ENCODE measurements around the gene SHISA8. TPM values are rescaled to one million over a fixed set of nuclear protein-coding genes. Genes with fewer than 3 reads are reported as not detected.

SHISA8 gene
- total and polyA plus RNA-seq, 4 experiments from 2014 or later, result not detected

- H3K36me3 Mint-ChIP-seq, result no peaks in the 10 kb centered on the region
- peaks cover 0 to 3% (median 0%) of the 10 kb centered on the region in 8 donors for H3K9me3 Mint-ChIP-seq
- ChIA-PET POLR2A (ENCODE audit: partially characterized antibody) (interaction anchor here (0.7 to 8.0 kb wide), 17 partner anchors 9 to 518 kb away, joined by 3 to 223 read pairs (median 6); partner anchors contain the start of genes CCDC134, CENPM, SHISA8 and SMDT1), CTCF (ENCODE audit: partially characterized antibody) (interaction anchor here (0.6 to 6.7 kb wide), 23 partner anchors 9 to 259 kb away, joined by 3 to 115 read pairs (median 4); partner anchors contain the start of genes CCDC134, CENPM and MEI1)
- H3K27me3 Mint-ChIP-seq, result no peaks in the 10 kb centered on the region
- Histone ChIP-seq H3K36me3 (ENCODE audit: insufficient read depth, low read length) (no peaks in the 10 kb centered on the region), H3K9me3 (ENCODE audit: control insufficient read depth in 1 of 2, low read length in 2 of 2) (no peaks in the 10 kb centered on the region), H3K4me1 (ENCODE audit: insufficient read depth, low read length) (peaks cover 15% of the 10 kb centered on the region), H3K27ac (ENCODE audit: low read depth, low read length) (no peak overlapping the region), H3K4me3 (ENCODE audit: low read length in 2 of 2) (peak overlapping the region in 1 of 2 donors; percentile 43), H3K27me3 (ENCODE audit: insufficient read depth, low read length) (no peaks in the 10 kb centered on the region)
- H3K4me1 Mint-ChIP-seq, result peaks cover 3 to 25% (median 9%) of the 10 kb centered on the region in 4 donors
- peak; percentile 73 to 82 (median 77) for DNase-seq
- H3K4me3 Mint-ChIP-seq, result peak overlapping the region; percentile 73 to 87 (median 82)
- peak overlapping the region; percentile 57 to 83 (median 71) for H3K27ac Mint-ChIP-seq
- intact Hi-C loops (cut with micrococcal nuclease), result loop anchor here (1.0 to 5.0 kb wide), 2 partner anchors 14 to 64 kb away; no protein-coding TSS in a partner anchor
Measured at GRCh38 chr22:41925783-41926460, 11.0 kb upstream of the SHISA8 start.

GRCh38 chr22:41923595-41924276, 8.9 kb upstream of the SHISA8 start:
- Histone ChIP-seq H3K27me3 (ENCODE audit: insufficient read depth, low read length) (no peaks in the 10 kb centered on the region), H3K9me3 (ENCODE audit: control insufficient read depth in 1 of 2, low read length in 2 of 2) (no peaks in the 10 kb centered on the region), H3K4me1 (ENCODE audit: insufficient read depth, low read length) (peaks cover 27% of the 10 kb centered on the region), H3K36me3 (ENCODE audit: insufficient read depth, low read length) (no peaks in the 10 kb centered on the region), H3K27ac (ENCODE audit: low read depth, low read length) (no peak overlapping the region), H3K4me3 (ENCODE audit: low read length in 2 of 2) (no peak overlapping the region)
- Mint-ChIP-seq H3K4me3 (no peak overlapping the region), H3K27ac (no peak overlapping the region), H3K36me3 (no peaks in the 10 kb centered on the region), H3K4me1 (peaks cover 4 to 32% (median 14%) of the 10 kb centered on the region in 4 donors), H3K9me3 (peaks cover 0 to 3% (median 0%) of the 10 kb centered on the region in 8 donors), H3K27me3 (no peaks in the 10 kb centered on the region)
- intact Hi-C loops (cut with micrococcal nuclease), result no loop called here
- ChIA-PET POLR2A (ENCODE audit: partially characterized antibody) (interaction anchor here (8.0 kb wide), 1 partner anchor 15 kb away, joined by 223 read pairs; no protein-coding TSS in a partner anchor), CTCF (ENCODE audit: partially characterized antibody) (interaction anchor here (4.9 to 6.7 kb wide), 2 partner anchors 14 to 226 kb away, joined by 22 to 115 read pairs; partner anchors contain the start of gene MEI1)
- no peak for DNase-seq

GRCh38 chr22:41922940-41923594, 8.2 kb upstream of the SHISA8 start:
- Histone ChIP-seq H3K9me3 (ENCODE audit: control insufficient read depth in 1 of 2, low read length in 2 of 2) (no peaks in the 10 kb centered on the region), H3K4me1 (ENCODE audit: insufficient read depth, low read length) (peaks cover 27% of the 10 kb centered on the region), H3K4me3 (ENCODE audit: low read length in 2 of 2) (no peak overlapping the region), H3K27me3 (ENCODE audit: insufficient read depth, low read length) (no peaks in the 10 kb centered on the region), H3K36me3 (ENCODE audit: insufficient read depth, low read length) (no peaks in the 10 kb centered on the region), H3K27ac (ENCODE audit: low read depth, low read length) (no peak overlapping the region)
- Mint-ChIP-seq H3K36me3 (no peaks in the 10 kb centered on the region), H3K9me3 (peaks cover 0 to 3% (median 0%) of the 10 kb centered on the region in 8 donors), H3K4me3 (peak overlapping the region in 1 of 8 donors; percentile 52), H3K27me3 (no peaks in the 10 kb centered on the region), H3K27ac (peak overlapping the region in 1 of 7 donors; percentile 30), H3K4me1 (peaks cover 7 to 32% (median 17%) of the 10 kb centered on the region in 4 donors)
- POLR2A ChIA-PET (ENCODE audit: partially characterized antibody), result interaction anchor here (8.0 kb wide), 1 partner anchor 16 kb away, joined by 223 read pairs; no protein-coding TSS in a partner anchor
- intact Hi-C loops (cut with micrococcal nuclease), result no loop called here
- no peak for DNase-seq
- CTCF ChIA-PET (ENCODE audit: partially characterized antibody), result interaction anchor here (4.9 to 6.7 kb wide), 2 partner anchors 15 to 225 kb away, joined by 22 to 115 read pairs; partner anchors contain the start of gene MEI1

GRCh38 chr22:41922328-41922727, 7.5 kb upstream of the SHISA8 start:
- Mint-ChIP-seq H3K36me3 (no peaks in the 10 kb centered on the region), H3K4me1 (peaks cover 5 to 27% (median 18%) of the 10 kb centered on the region in 4 donors), H3K9me3 (peaks cover 0 to 3% (median 0%) of the 10 kb centered on the region in 8 donors), H3K4me3 (peak overlapping the region in 2 of 8 donors; percentile 10 to 21), H3K27ac (peak overlapping the region in 2 of 7 donors; percentile 18 to 30), H3K27me3 (no peaks in the 10 kb centered on the region)
- Histone ChIP-seq H3K4me1 (ENCODE audit: insufficient read depth, low read length) (peaks cover 26% of the 10 kb centered on the region), H3K27me3 (ENCODE audit: insufficient read depth, low read length) (no peaks in the 10 kb centered on the region), H3K27ac (ENCODE audit: low read depth, low read length) (no peak overlapping the region), H3K9me3 (ENCODE audit: control insufficient read depth in 1 of 2, low read length in 2 of 2) (no peaks in the 10 kb centered on the region), H3K4me3 (ENCODE audit: low read length in 2 of 2) (no peak overlapping the region), H3K36me3 (ENCODE audit: insufficient read depth, low read length) (no peaks in the 10 kb centered on the region)
- no peak for DNase-seq
- CTCF ChIA-PET (ENCODE audit: partially characterized antibody), result no interaction called here
- intact Hi-C loops (cut with micrococcal nuclease), result no loop called here
- POLR2A ChIA-PET (ENCODE audit: partially characterized antibody), result interaction anchor here (8.0 kb wide), 1 partner anchor 16 kb away, joined by 223 read pairs; no protein-coding TSS in a partner anchor

- Histone ChIP-seq H3K9me3 (ENCODE audit: control insufficient read depth in 1 of 2, low read length in 2 of 2) (no peaks in the 10 kb centered on the region), H3K27ac (ENCODE audit: low read depth, low read length) (no peak overlapping the region), H3K4me3 (ENCODE audit: low read length in 2 of 2) (no peak overlapping the region), H3K36me3 (ENCODE audit: insufficient read depth, low read length) (no peaks in the 10 kb centered on the region), H3K4me1 (ENCODE audit: insufficient read depth, low read length) (peaks cover 26% of the 10 kb centered on the region), H3K27me3 (ENCODE audit: insufficient read depth, low read length) (no peaks in the 10 kb centered on the region)
- ChIA-PET POLR2A (ENCODE audit: partially characterized antibody) (interaction anchor here (1.1 to 5.8 kb wide), 4 partner anchors 9 to 19 kb away, joined by 5 to 50 read pairs (median 8); no protein-coding TSS in a partner anchor), CTCF (ENCODE audit: partially characterized antibody) (interaction anchor here (1.6 to 2.1 kb wide), 2 partner anchors 20 to 174 kb away, joined by 4 to 7 read pairs; no protein-coding TSS in a partner anchor)
- Mint-ChIP-seq H3K9me3 (peaks cover 0 to 3% (median 0%) of the 10 kb centered on the region in 8 donors), H3K36me3 (no peaks in the 10 kb centered on the region), H3K4me1 (peaks cover 5 to 29% (median 18%) of the 10 kb centered on the region in 4 donors), H3K27me3 (peaks cover 2 to 6% of the 10 kb centered on the region in 2 donors), H3K4me3 (peak overlapping the region in 6 of 8 donors; percentile 12 to 73 (median 52)), H3K27ac (peak overlapping the region in 3 of 7 donors; percentile 23 to 89 (median 62))
- intact Hi-C loops (cut with micrococcal nuclease), result no loop called here
- no peak for DNase-seq
Measured at GRCh38 chr22:41920271-41920976, 5.5 kb upstream of the SHISA8 start.
